ENCODE data around the gene BEAN1.
A peak's percentile ranks its signal among the peaks of the same experiment; 100 is the strongest.

The BEAN1 gene

DNA sequence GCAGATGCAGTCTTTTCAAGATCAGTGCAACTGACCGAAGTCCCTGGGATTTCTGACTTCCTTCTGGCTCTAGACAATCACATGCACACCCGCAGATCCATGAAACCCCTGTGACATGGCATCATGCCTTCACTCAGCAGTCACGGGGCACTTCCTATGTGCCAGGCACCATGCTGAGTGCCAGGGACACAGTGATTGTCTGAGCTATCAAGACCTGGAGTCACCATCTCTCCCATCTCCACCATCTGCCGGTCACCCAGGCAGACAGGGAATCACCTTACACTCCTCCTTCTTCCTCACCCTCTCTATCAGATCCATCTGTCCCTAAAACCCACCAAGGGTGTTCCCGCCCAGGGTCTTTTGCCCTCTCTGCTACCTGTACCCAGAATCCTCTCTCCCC, 5.3 kb downstream of the BEAN1 start:
- POLR2A ChIA-PET: interaction anchor here (1.1 kb wide), 1 partner anchor 12 kb away, joined by 3 read pairs; no protein-coding TSS in a partner anchor
- H3K9me3 ChIP-seq (ENCODE audit: control insufficient read depth, insufficient read depth, low read depth, low read length): no peaks in the 10 kb centered on the region
- H3K27ac ChIP-seq (ENCODE audit: extremely low read depth, low read depth, low read length): no peak overlapping the region
- CTCF ChIA-PET: interaction anchor here (0.7 to 1.2 kb wide), 2 partner anchors 176 to 939 kb away, joined by 3 read pairs; no protein-coding TSS in a partner anchor
- H3K36me3 ChIP-seq (ENCODE audit: control insufficient read depth in 2 of 2, insufficient read depth in 1 of 2, low read length in 2 of 2): no peaks in the 10 kb centered on the region
- no peak overlapping the region for H3K4me3 ChIP-seq (ENCODE audit: low read depth, low read length)
- TF ChIP-seq ZNF37A (tag by site-specific recombination; IDR thresholded peaks at IDR 0.05) (no peak), REPIN1 (tag by site-specific recombination; IDR thresholded peaks at IDR 0.05; ENCODE audit: low read depth) (no peak), ZNF202 (tag by site-specific recombination; IDR thresholded peaks at IDR 0.05; ENCODE audit: borderline replicate concordance) (no peak)
- no peaks in the 10 kb centered on the region for H3K4me1 ChIP-seq (ENCODE audit: control insufficient read depth, insufficient read depth, low read length)

DNA sequence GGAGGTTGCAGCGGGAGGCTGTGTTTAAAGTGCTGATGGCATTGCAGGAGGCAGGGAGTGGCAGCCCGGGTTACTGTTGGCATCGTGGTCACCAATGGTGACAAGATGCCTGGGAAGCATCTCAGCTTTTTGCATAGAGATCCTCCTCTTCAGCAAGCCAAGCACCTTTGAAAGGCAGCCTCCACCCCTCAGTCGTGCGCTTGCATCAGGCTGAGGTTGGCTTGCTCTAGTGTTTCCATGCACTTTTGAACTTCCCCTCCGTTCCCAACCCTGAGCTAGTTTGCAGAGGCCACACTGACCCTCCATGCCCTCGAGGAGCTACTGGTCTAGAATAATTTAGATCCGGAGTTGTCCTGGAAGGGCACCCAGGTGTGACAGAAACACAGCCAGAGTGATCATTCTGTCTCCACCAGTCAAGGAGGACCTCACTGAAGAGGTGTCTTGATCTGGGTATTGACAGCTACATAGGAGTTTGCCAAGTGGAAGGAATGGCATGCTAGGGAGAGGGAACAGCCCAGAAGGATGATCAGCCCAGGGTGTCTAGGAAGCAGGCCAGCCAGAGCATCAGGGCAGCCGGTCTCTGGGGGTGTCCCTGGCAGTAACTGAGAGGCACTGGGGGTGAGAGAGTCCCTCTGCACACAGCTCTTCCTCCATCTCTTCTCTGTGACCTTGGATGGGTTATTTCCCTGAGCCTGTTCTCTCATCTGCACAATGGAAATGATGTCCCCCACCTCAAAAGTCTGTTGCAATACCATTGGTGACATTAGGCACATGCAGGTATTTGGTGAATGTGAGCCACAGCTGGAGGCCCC, 7.7 kb downstream of the BEAN1 start:
- ChIA-PET POLR2A (no interaction called here), CTCF (interaction anchor here (0.8 to 1.3 kb wide), 3 partner anchors 9 to 29 kb away, joined by 3 read pairs; no protein-coding TSS in a partner anchor)
- no peaks in the 10 kb centered on the region for H3K36me3 ChIP-seq (ENCODE audit: control insufficient read depth in 2 of 2, insufficient read depth in 1 of 2, low read length in 2 of 2)
- no peaks in the 10 kb centered on the region for H3K4me1 ChIP-seq (ENCODE audit: control insufficient read depth, insufficient read depth, low read length)
- TF ChIP-seq ZFP3 (tag by site-specific recombination; IDR thresholded peaks at IDR 0.05; ENCODE audit: low read depth) (peak; percentile 82), HOXD13 (CRISPR knock-in tag; IDR thresholded peaks at IDR 0.05; ENCODE audit: borderline replicate concordance) (no peak)
- H3K4me3 ChIP-seq (ENCODE audit: low read depth, low read length): no peak overlapping the region
- no peaks in the 10 kb centered on the region for H3K9me3 ChIP-seq (ENCODE audit: control insufficient read depth, insufficient read depth, low read depth, low read length)
- H3K27ac ChIP-seq (ENCODE audit: extremely low read depth, low read depth, low read length): no peak overlapping the region

DNA sequence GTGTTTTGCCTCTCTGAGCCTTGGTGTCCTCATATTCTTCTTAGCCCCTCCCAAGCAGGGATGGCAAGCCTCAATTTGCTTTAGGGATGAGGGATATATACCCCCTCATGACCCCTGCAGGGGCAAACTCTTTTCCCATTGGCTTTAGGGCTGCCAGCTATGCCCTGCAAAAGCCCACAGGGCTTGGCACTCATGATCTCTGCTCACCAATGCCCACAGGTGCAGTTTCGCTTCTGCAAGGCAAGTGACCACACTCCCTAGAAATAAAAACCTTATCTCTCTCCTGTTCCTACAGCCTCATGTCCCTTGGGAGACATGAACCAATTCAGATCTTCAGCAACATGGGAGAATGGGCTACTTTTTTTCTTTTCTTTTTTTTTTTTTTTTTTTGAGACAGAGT, 8.8 kb downstream of the BEAN1 start:
- no peaks in the 10 kb centered on the region for H3K9me3 ChIP-seq (ENCODE audit: control insufficient read depth, insufficient read depth, low read depth, low read length)
- H3K4me3 ChIP-seq (ENCODE audit: low read depth, low read length): no peak overlapping the region
- no peak overlapping the region for H3K27ac ChIP-seq (ENCODE audit: extremely low read depth, low read depth, low read length)
- POLR2A ChIA-PET: no interaction called here
- no peak for TF ChIP-seq ZNF138 (tag by site-specific recombination; IDR thresholded peaks at IDR 0.05; ENCODE audit: borderline replicate concordance)
- TF ChIP-seq ZNF514 (tag by site-specific recombination; IDR thresholded peaks at IDR 0.05): no peak
- no peak for TF ChIP-seq SP2 (tag by site-specific recombination; IDR thresholded peaks at IDR 0.05)
- no peaks in the 10 kb centered on the region for H3K36me3 ChIP-seq (ENCODE audit: control insufficient read depth in 2 of 2, insufficient read depth in 1 of 2, low read length in 2 of 2)
- CTCF ChIA-PET: interaction anchor here (1.1 kb wide), 1 partner anchor 29 kb away, joined by 3 read pairs; no protein-coding TSS in a partner anchor
- no peaks in the 10 kb centered on the region for H3K4me1 ChIP-seq (ENCODE audit: control insufficient read depth, insufficient read depth, low read length)

- no peak overlapping the region for H3K27ac ChIP-seq (ENCODE audit: extremely low read depth, low read depth, low read length)
- POLR2A ChIA-PET: no interaction called here
- H3K9me3 ChIP-seq (ENCODE audit: control insufficient read depth, insufficient read depth, low read depth, low read length): no peaks in the 10 kb centered on the region
- no peak overlapping the region for H3K4me3 ChIP-seq (ENCODE audit: low read depth, low read length)
- no peaks in the 10 kb centered on the region for H3K4me1 ChIP-seq (ENCODE audit: control insufficient read depth, insufficient read depth, low read length)
- no peaks in the 10 kb centered on the region for H3K36me3 ChIP-seq (ENCODE audit: control insufficient read depth in 2 of 2, insufficient read depth in 1 of 2, low read length in 2 of 2)
- CTCF ChIA-PET: no interaction called here
- no peak for TF ChIP-seq ZNF16 (tag by site-specific recombination; IDR thresholded peaks at IDR 0.05; ENCODE audit: low read depth)
- TF ChIP-seq ZNF169 (tag by site-specific recombination; IDR thresholded peaks at IDR 0.05): no peak
- no peak for TF ChIP-seq ZNF266 (tag by site-specific recombination; IDR thresholded peaks at IDR 0.05; ENCODE audit: low read depth)
- TF ChIP-seq, protein P1, sequence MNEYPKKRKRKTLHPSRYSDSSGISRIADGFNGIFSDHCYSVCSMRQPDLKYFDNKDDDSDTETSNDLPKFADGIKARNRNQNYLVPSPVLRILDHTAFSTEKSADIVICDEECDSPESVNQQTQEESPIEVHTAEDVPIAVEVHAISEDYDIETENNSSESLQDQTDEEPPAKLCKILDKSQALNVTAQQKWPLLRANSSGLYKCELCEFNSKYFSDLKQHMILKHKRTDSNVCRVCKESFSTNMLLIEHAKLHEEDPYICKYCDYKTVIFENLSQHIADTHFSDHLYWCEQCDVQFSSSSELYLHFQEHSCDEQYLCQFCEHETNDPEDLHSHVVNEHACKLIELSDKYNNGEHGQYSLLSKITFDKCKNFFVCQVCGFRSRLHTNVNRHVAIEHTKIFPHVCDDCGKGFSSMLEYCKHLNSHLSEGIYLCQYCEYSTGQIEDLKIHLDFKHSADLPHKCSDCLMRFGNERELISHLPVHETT (tag by site-specific recombination; IDR thresholded peaks at IDR 0.05): no peak
- TF ChIP-seq ZNF621 (tag by site-specific recombination; IDR thresholded peaks at IDR 0.05): no peak
- TF ChIP-seq ZNF571 (tag by site-specific recombination; IDR thresholded peaks at IDR 0.05): no peak
- TF ChIP-seq ZNF184 (tag by site-specific recombination; IDR thresholded peaks at IDR 0.05): no peak
- TF ChIP-seq ZNF140 (tag by site-specific recombination; IDR thresholded peaks at IDR 0.05): no peak
- no peak for TF ChIP-seq ZNF521 (tag by site-specific recombination; IDR thresholded peaks at IDR 0.05)
- no peak for TF ChIP-seq MEIS1 (CRISPR knock-in tag; IDR thresholded peaks at IDR 0.05; ENCODE audit: borderline replicate concordance)
- TF ChIP-seq ZNF239 (tag by site-specific recombination; IDR thresholded peaks at IDR 0.05): no peak
- TF ChIP-seq ZNF623 (tag by site-specific recombination; IDR thresholded peaks at IDR 0.05): no peak
- no peak for TF ChIP-seq ZNF777 (tag by site-specific recombination; IDR thresholded peaks at IDR 0.05; ENCODE audit: borderline replicate concordance)
- TF ChIP-seq REPIN1 (tag by site-specific recombination; IDR thresholded peaks at IDR 0.05; ENCODE audit: low read depth): no peak
- TF ChIP-seq MZF1 (tag by site-specific recombination; IDR thresholded peaks at IDR 0.05; ENCODE audit: borderline replicate concordance): no peak
- no peak for TF ChIP-seq KLF8 (tag by site-specific recombination; IDR thresholded peaks at IDR 0.05)
These were observed 10.4 kb downstream of the BEAN1 start for GRCh38 chr16:66437391-66437945.

Data from HEK293 (cell line).